Raji (cell line): Measurements from ENCODE around the gene KPNA1.
A peak's percentile ranks its signal among the peaks of the same experiment; 100 is the strongest.

Source experiments
- POLR2A ChIP-seq: IDR thresholded peaks from 2 replicates; pipeline ENCODE4 v1.6.1; 2011; ENCODE audit warnings: low read depth, low read length, control low read depth; ENCODE audit not compliant: insufficient read depth

Gene KPNA1

GRCh38 chr3:122387709-122388108, 127.0 kb downstream of the KPNA1 start:
- no peak for TF ChIP-seq POLR2A

GRCh38 chr3:122383771-122384697, 130.7 kb downstream of the KPNA1 start, which contains the start of gene FAM162A:
TSS of gene FAM162A (plus strand) at chr3:122384182. CDS start at chr3:122384266, 84 bp downstream.
- TF ChIP-seq POLR2A = peak; percentile 96

GRCh38 chr3:122382888-122383666, 131.7 kb downstream of the KPNA1 start, which contains the start of gene MIX23:
TSS of gene MIX23 (minus strand) at chr3:122383231. CDS start at chr3:122383224, 7 bp downstream.
- TF ChIP-seq POLR2A = peak; percentile 92

DNA sequence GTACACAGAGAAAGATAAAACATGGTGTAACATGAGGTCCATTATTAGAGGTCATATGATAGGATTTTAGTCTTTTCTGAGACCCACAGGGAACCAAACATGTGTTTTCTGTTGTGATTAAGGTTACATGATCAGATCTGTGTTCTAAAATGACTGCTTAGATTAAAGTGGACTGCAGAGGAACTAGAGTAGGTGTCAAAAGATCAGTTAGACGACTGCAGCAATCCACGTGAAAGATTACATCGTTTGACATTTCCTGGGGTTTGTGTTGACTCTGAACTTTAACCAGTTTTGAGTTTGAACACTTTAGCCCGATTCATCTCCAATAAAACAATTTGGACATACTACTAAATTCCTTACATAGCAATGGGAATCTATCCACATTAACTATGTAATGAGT, 136.8 kb downstream of the KPNA1 start:
- no peak for TF ChIP-seq POLR2A

- no peak for TF ChIP-seq POLR2A
Measured at GRCh38 chr3:122374034-122374433, 140.7 kb downstream of the KPNA1 start.
